Thyroid gland (tissue), 4 donors: Measurements from ENCODE around the gene MAJIN.

Source experiments
- POLR2A ChIP-seq, 2 donors: fragments of 450-650 bp; IDR thresholded peaks; one replicate each; pipeline ENCODE4 v1.6.1; 2017; ENCODE audit warnings: antibody characterized with exemption in 2 of 2, mild to moderate bottlenecking in 2 of 2, moderate library complexity in 1 of 2
- TF ChIP-seq, protein P1 (sequence below), 6 experiments: fragments of 200-600 bp in 3 of 6; fragments of 450-650 bp in 3 of 6; sonication (generic) in 3 of 6; IDR thresholded peaks; one replicate each; pipeline ENCODE4 v1.5.1; 2016 to 2019; ENCODE audit warnings: antibody characterized with exemption in 6 of 6, mild to moderate bottlenecking in 2 of 6, inconsistent platforms in 1 of 6, moderate library complexity in 1 of 6

DNA sequence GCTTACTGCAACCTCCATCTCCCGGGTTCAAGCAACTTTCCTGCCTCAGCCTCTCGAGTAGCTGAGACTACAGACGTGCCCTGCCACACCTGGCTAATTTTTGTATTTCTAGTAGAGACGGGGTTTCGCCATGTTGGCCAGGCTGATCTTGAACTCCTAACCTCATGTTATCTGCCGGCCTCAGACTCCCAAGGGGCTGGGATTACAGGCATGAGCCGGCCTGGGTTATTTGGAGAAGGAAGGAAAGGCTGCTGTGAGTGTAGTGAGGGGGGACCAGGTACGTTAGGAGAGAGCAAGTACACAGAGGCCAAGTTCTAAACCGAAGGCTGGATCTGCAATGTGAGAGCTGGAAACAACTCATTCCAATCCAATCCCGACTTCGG, 24.4 kb upstream of the MAJIN start:
- TF ChIP-seq, protein P1, sequence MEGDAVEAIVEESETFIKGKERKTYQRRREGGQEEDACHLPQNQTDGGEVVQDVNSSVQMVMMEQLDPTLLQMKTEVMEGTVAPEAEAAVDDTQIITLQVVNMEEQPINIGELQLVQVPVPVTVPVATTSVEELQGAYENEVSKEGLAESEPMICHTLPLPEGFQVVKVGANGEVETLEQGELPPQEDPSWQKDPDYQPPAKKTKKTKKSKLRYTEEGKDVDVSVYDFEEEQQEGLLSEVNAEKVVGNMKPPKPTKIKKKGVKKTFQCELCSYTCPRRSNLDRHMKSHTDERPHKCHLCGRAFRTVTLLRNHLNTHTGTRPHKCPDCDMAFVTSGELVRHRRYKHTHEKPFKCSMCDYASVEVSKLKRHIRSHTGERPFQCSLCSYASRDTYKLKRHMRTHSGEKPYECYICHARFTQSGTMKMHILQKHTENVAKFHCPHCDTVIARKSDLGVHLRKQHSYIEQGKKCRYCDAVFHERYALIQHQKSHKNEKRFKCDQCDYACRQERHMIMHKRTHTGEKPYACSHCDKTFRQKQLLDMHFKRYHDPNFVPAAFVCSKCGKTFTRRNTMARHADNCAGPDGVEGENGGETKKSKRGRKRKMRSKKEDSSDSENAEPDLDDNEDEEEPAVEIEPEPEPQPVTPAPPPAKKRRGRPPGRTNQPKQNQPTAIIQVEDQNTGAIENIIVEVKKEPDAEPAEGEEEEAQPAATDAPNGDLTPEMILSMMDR (IDR thresholded peaks at IDR 0.05) = no peak
- TF ChIP-seq POLR2A (IDR thresholded peaks at IDR 0.05) = no peak
